AG10803 (cell line): ENCODE measurements around the gene NLGN4X.

Experiments
- DNase-seq: peaks from one replicate; pipeline ENCODE4 v3.0.0; 2010; ENCODE audit warnings: low read depth
- H3K4me3 ChIP-seq: 2 replicates; pipeline ENCODE4 v1.5.1; 2011; ENCODE audit warnings: mild to moderate bottlenecking, low read length, control low read depth
- CTCF ChIP-seq: conservative IDR thresholded peaks from 2 replicates; pipeline ENCODE4 v1.5.1; 2011; ENCODE audit warnings: mild to moderate bottlenecking, low read length, control low read depth, inconsistent platforms

The NLGN4X gene

GRCh38 chrX:6129195-6129594 lies 99.5 kb downstream of the NLGN4X start:
- no peak for DNase-seq
- H3K4me3 ChIP-seq = no peak overlapping the region
- no peak for TF ChIP-seq CTCF

GRCh38 chrX:6120329-6120728 lies 108.3 kb downstream of the NLGN4X start:
- DNase-seq = no peak
- H3K4me3 ChIP-seq = no peak overlapping the region
- no peak for TF ChIP-seq CTCF

- H3K4me3 ChIP-seq = no peak overlapping the region
- DNase-seq = no peak
- TF ChIP-seq CTCF = no peak
Observed at GRCh38 chrX:6095469-6095868, 133.2 kb downstream of the NLGN4X start.

GRCh38 chrX:6074532-6074931 lies 154.1 kb downstream of the NLGN4X start:
- TF ChIP-seq CTCF = no peak
- H3K4me3 ChIP-seq = no peak overlapping the region
- DNase-seq = no peak

GRCh38 chrX:6071731-6072130 lies 156.9 kb downstream of the NLGN4X start:
- H3K4me3 ChIP-seq = no peak overlapping the region
- no peak for DNase-seq

GRCh38 chrX:6067600-6067999 lies 161.1 kb downstream of the NLGN4X start:
- DNase-seq = no peak
- no peak for TF ChIP-seq CTCF

More at GRCh38 chrX:6071731-6072130, 156.9 kb downstream of the NLGN4X start:
- TF ChIP-seq CTCF = no peak

GRCh38 chrX:6053141-6053540 lies 175.5 kb downstream of the NLGN4X start:
- no peak for DNase-seq
- H3K4me3 ChIP-seq = no peak overlapping the region
- TF ChIP-seq CTCF = no peak

More at GRCh38 chrX:6067600-6067999, 161.1 kb downstream of the NLGN4X start:
- H3K4me3 ChIP-seq = no peak overlapping the region
